Kidney tubule cell (primary cell): ENCODE measurements around the gene SELENOK.

Experiments used
- DNase-seq: peaks from one replicate; pipeline ENCODE4 v3.0.0-alpha.2; 2018; ENCODE audit warnings: low spot score

SELENOK gene

GRCh38 chr3:53883008-53883407 is 8.7 kb downstream of the SELENOK start:
- DNase-seq: no peak

GRCh38 chr3:53881691-53882593 is 9.7 kb downstream of the SELENOK start, which contains the start of gene ACTR8:
Gene ACTR8 (minus strand): TSS chr3:53882152. CDS start chr3:53882101, 51 bp downstream.
- peak; percentile 89 for DNase-seq

GRCh38 chr3:53880396-53881345 is 11.0 kb downstream of the SELENOK start:
- peak; percentile 51 for DNase-seq

- no peak for DNase-seq
Measured at GRCh38 chr3:53865732-53866499, 25.7 kb downstream of the SELENOK start.

- DNase-seq: no peak
Measured at GRCh38 chr3:53863145-53863544, 28.5 kb downstream of the SELENOK start.

- peak; percentile 81 for DNase-seq
Measured at GRCh38 chr3:53862241-53862640, 29.4 kb downstream of the SELENOK start.

- DNase-seq: no peak
Measured at GRCh38 chr3:53860196-53860595, 31.5 kb downstream of the SELENOK start.

GRCh38 chr3:53859178-53859577 is 32.5 kb downstream of the SELENOK start:
- DNase-seq: no peak

- DNase-seq: peak; percentile 69
Measured at GRCh38 chr3:53858096-53858741, 33.4 kb downstream of the SELENOK start.

- DNase-seq: no peak
Measured at GRCh38 chr3:53856964-53857363, 34.7 kb downstream of the SELENOK start.

- peak; percentile 10 for DNase-seq
Measured at GRCh38 chr3:53850895-53851294, 40.8 kb downstream of the SELENOK start.

GRCh38 chr3:53849916-53850315 is 41.7 kb downstream of the SELENOK start:
- DNase-seq: no peak

GRCh38 chr3:53846851-53847155 is 44.9 kb downstream of the SELENOK start:
- no peak for DNase-seq

GRCh38 chr3:53846134-53846850 is 45.4 kb downstream of the SELENOK start, which contains the start of the genes CHDH and IL17RB:
Gene CHDH (minus strand): TSS chr3:53846419. CDS start chr3:53824008, 22,411 bp downstream.
Gene IL17RB (plus strand): TSS chr3:53846568. CDS start chr3:53846589, 21 bp downstream.
- peak; percentile 76 for DNase-seq

- DNase-seq: no peak
Measured at GRCh38 chr3:53845881-53846133, 45.9 kb downstream of the SELENOK start.

- peak; percentile 69 for DNase-seq
Measured at GRCh38 chr3:53845103-53845880, 46.4 kb downstream of the SELENOK start.

- peak; percentile 74 for DNase-seq
Measured at GRCh38 chr3:53844262-53845102, 47.2 kb downstream of the SELENOK start.

- no peak for DNase-seq
Measured at GRCh38 chr3:53843195-53844177, 48.2 kb downstream of the SELENOK start.
